ENCODE measurements around the gene MEIS1. TPM values are rescaled to one million over a fixed set of nuclear protein-coding genes. Genes with fewer than 3 reads are reported as not detected.

MEIS1 gene
- total RNA-seq, 1 donor from 2014 or later = 41.7 TPM

DNA sequence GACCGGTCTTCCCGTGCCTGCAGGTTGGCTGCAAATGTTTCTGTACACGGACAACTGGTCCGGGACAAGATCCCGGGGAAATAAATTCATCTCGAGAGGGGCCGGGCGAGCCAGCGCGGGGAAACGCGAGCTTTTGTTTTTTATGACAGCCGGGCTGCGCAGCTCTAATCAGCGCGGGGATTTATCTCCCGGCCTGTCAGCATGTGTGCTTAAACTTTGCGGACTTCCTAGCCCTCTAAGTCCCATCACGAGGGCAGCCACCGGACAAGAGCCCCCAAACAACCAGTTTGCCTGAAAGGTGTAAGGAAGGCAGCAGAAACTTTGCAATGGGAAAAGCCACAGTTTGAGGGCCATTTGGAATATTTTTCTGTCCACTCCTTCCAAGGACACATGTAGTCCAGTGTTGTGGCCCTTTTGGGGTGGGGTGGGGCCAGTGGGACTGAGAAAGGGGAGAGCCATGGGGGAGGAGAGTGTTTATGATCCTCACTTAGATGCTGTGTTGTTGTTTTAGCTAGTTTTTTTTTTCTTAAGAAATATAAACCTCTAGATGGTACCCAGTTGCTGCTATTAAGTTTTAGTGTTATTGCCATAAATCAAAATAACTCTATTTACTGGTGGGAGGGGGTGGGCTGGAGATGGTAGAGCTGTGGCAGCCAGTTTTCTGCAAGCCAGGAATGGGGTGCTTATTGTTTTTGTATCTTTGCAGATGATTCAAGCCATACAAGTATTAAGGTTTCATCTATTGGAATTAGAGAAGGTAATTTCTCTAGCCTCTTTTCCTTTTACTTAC is 6.0 kb downstream of the MEIS1 start:
- DNase-seq = peak; percentile 55
- intact Hi-C loops (cut with DNase I) = no loop called here

GRCh38 chr2:66441581-66442320 is 6.8 kb downstream of the MEIS1 start:
- no peak for DNase-seq
- intact Hi-C loops (cut with DNase I) = no loop called here
- no peak for ATAC-seq (ENCODE audit: poor library complexity)

More for the DNA sequence above, 6.0 kb downstream of the MEIS1 start:
- ATAC-seq (ENCODE audit: poor library complexity) = no peak

DNA sequence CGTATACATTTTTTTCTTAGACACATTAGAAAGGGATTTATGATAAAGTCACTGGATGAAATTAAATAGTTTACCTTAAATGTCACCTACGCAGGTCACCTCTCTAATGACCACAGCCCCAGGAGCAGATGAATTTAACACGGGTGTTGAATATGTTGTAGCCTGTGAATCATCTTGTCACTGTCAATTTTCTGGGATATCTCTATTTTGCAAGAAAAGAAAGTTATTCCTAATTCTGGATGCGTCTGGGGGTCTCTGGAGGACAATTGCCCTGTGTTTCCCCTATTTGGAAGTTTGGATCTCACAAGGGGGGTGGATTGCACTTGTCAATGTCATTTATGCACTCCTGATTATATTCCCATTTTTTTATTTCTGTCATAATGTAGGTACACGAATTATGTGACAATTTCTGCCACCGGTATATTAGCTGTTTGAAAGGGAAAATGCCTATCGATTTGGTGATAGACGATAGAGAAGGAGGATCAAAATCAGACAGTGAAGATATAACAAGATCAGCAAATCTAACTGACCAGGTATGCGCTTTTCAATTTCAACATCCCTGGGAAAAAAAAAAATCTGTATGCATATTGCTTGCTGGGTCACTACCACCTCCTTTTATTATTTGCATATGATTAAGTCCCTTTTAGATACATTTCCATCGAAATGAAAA is 7.7 kb downstream of the MEIS1 start:
- intact Hi-C loops (cut with DNase I) = no loop called here
- ATAC-seq (ENCODE audit: poor library complexity) (no peak), DNase-seq (no peak)

- intact Hi-C loops (cut with DNase I) = no loop called here
- ATAC-seq (ENCODE audit: poor library complexity) = no peak
- no peak for DNase-seq
Observed at GRCh38 chr2:66443186-66443978, 8.5 kb downstream of the MEIS1 start.

- ATAC-seq (ENCODE audit: poor library complexity) (peak; percentile 21), DNase-seq (peak; percentile 45)
- intact Hi-C loops (cut with DNase I) = no loop called here
Observed at GRCh38 chr2:66443979-66444861, 9.3 kb downstream of the MEIS1 start.

DNA sequence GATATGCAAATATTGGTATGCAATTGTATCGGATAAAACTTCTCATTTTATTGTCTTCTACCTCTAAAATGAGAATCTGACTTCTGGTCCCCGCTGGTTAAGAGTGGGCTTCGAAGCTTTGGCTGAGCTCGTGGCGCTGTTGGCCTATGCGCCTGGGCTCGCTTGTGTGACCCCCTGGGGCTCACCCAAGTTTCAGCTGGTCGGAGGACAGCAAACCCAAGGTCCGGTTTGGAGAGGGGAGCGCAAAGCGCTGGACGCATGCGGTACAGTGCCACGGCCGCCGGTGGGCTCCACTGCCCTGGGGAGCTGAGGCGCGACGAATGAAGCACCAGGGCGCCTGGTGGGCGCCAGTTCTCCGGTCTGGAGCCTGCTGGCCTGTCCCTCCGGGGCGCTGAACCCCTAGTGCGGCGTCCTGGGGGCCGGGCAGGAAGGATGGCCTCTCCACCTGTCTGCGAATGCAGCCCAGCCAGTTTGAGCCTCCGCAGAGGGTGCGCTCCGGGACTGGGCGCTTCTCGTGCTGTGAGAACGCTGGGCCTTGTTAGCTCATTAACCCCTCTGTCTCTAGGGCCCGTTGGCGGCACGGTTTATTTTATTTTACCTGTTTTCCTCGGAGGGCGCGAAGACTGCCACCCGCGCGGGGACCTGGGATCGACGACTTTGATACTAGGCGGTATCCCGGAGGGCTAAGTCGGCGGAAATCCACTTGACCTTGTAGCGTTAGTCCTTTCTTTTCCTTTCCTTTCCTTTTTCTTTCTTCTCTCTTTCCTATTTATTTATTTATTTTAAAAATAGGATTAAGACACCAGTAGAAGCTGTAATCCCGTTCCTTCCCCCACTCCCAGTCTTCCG is 10.4 kb downstream of the MEIS1 start:
- DNase-seq = peak; percentile 42
- intact Hi-C loops (cut with DNase I) = loop anchor here (5.0 kb wide), 1 partner anchor 47 kb away; no protein-coding TSS in a partner anchor
- peak; percentile 64 for ATAC-seq (ENCODE audit: poor library complexity)

- peak; percentile 70 for ATAC-seq (ENCODE audit: poor library complexity)
- peak; percentile 71 for DNase-seq
- intact Hi-C loops (cut with DNase I) = loop anchor here (5.0 kb wide), 1 partner anchor 46 kb away; no protein-coding TSS in a partner anchor
Observed at GRCh38 chr2:66445925-66446871, 11.3 kb downstream of the MEIS1 start.

DNA sequence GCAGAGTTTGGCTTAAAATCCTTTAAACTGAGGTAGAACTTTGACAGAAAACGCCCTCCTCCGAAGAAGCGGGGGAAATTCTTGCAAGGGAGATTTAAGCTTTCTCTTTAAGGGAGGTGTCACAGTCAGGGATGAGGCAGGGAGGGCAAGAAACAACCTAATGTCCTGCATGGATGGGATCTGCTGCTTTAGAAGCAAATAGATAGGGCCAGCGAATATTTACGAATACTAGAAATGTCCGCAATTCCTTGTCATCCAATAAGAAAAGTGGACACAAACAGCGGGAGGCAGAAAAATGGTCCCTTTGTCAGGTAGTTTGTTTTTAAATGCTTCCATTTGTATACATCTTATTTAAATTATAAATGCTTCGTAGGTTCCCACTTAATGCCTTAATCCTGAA is 12.0 kb downstream of the MEIS1 start:
- ATAC-seq (ENCODE audit: poor library complexity) = no peak
- intact Hi-C loops (cut with DNase I) = loop anchor here (5.0 kb wide), 1 partner anchor 45 kb away; no protein-coding TSS in a partner anchor

GRCh38 chr2:66447677-66448076 is 12.8 kb downstream of the MEIS1 start:
- DNase-seq = no peak
- intact Hi-C loops (cut with DNase I) = loop anchor here (5.0 kb wide), 1 partner anchor 45 kb away; no protein-coding TSS in a partner anchor
- ATAC-seq (ENCODE audit: poor library complexity) = no peak

More for the DNA sequence above, 12.0 kb downstream of the MEIS1 start:
- DNase-seq = no peak

DNA sequence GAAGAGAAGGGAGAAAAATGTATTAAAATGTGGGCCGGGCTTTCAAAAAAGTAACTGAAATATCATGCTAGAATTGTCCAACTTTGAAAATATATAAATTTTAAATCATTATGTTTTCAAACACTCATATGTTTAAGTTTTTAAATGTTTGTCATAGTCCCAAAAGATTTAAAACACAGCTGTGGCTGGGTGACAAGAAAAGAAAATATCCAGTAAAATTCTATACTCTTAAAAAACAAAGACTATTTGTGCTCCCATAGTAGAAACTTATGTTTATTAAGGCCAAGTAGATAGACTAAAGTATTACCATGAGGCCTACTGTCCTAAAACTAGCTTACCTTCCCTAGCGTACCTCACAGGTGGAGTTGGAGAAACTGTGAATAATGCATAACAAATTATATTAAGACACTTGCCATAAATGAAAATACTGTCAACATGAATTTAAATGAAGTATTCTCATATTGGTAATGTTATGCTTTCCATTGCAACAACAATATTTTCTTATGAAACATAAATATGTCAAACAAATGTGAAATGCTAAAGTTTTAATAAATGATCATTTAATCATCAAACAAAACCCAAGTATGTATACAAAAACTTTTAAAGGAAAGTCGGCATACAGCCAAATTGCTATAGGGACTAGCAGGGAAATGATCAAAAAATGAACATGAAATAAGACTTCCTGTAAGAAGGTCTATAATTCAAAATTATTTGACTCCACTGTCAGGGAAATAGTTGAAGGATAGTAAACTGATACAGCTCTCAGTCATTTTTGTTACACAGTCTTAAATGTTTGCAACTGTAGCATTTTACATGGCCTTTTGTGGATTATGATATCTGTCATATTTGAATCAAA is 13.4 kb downstream of the MEIS1 start:
- intact Hi-C loops (cut with DNase I) = loop anchor here (5.0 kb wide), 1 partner anchor 44 kb away; no protein-coding TSS in a partner anchor
- ATAC-seq (ENCODE audit: poor library complexity) (no peak), DNase-seq (no peak)

DNA sequence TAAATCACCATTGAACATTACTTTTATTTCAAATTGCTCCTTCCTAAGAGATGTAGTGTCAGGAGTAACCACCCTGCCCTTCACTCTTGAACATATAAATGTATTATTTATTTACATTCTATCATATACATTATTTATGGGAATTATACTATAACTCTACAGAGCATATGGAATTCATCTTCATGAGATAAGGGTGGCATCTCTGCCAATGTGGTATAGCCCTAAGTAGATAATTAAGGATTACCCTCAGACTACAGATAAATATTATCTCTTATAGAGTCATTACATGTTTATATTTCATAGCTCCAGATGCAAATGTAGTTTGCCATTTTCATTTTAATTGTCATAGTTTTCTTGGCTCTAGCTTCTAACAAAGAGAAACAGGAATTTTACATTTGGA is 17.3 kb downstream of the MEIS1 start:
- DNase-seq (no peak), ATAC-seq (ENCODE audit: poor library complexity) (no peak)
- intact Hi-C loops (cut with DNase I) = no loop called here

GRCh38 chr2:66452917-66453316 is 18.0 kb downstream of the MEIS1 start:
- ATAC-seq (ENCODE audit: poor library complexity) = no peak
- intact Hi-C loops (cut with DNase I) = no loop called here
- no peak for DNase-seq

GRCh38 chr2:66455490-66455889 is 20.6 kb downstream of the MEIS1 start:
- intact Hi-C loops (cut with DNase I) = no loop called here
- DNase-seq = no peak
- peak; percentile 54 for ATAC-seq (ENCODE audit: poor library complexity)

GRCh38 chr2:66456183-66457041 is 21.5 kb downstream of the MEIS1 start:
- no peak for DNase-seq

More at GRCh38 chr2:66456183-66457041, 21.5 kb downstream of the MEIS1 start:
- intact Hi-C loops (cut with DNase I) = no loop called here
- ATAC-seq (ENCODE audit: poor library complexity) = peak; percentile 67
